ENCODE measurements around the gene PPM1F. TPM values are rescaled to one million over a fixed set of nuclear protein-coding genes. Genes with fewer than 3 reads are reported as not detected.

The PPM1F gene
- total RNA-seq, 1 donor from 2014 or later = 25.1 TPM

DNA sequence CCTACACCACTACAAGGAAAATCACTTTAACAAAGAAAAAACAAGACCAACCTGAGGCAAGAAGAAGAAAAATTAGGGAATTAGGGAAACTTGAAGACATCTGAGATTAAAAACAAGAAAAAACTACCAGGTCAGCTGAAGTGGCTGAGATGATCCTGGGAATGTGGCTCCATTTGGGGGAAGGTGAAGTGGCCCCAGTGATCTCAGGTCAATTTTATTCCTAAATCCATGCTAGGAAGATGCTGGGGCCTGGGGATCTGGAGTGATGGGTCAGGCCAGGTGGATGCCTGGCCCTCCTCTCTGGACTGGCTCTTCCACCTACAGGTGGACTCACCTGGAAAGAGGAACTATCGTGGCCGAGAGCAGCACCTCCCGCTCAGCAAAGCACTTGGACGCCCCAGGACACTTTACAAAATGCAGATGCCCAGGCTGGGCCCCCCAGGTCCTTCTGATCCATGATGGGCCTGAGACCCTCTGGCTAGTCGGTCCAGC lies 23.3 kb upstream of the PPM1F start:
- H3K4me3 ChIP-seq (ENCODE audit: low read depth, low read length) = no peak overlapping the region
- TF ChIP-seq, protein P1, sequence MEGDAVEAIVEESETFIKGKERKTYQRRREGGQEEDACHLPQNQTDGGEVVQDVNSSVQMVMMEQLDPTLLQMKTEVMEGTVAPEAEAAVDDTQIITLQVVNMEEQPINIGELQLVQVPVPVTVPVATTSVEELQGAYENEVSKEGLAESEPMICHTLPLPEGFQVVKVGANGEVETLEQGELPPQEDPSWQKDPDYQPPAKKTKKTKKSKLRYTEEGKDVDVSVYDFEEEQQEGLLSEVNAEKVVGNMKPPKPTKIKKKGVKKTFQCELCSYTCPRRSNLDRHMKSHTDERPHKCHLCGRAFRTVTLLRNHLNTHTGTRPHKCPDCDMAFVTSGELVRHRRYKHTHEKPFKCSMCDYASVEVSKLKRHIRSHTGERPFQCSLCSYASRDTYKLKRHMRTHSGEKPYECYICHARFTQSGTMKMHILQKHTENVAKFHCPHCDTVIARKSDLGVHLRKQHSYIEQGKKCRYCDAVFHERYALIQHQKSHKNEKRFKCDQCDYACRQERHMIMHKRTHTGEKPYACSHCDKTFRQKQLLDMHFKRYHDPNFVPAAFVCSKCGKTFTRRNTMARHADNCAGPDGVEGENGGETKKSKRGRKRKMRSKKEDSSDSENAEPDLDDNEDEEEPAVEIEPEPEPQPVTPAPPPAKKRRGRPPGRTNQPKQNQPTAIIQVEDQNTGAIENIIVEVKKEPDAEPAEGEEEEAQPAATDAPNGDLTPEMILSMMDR (conservative IDR thresholded peaks at IDR 0.05; ENCODE audit: low read depth, low read length) = no peak
- DNase-seq (ENCODE audit: low read depth) = no peak

DNA sequence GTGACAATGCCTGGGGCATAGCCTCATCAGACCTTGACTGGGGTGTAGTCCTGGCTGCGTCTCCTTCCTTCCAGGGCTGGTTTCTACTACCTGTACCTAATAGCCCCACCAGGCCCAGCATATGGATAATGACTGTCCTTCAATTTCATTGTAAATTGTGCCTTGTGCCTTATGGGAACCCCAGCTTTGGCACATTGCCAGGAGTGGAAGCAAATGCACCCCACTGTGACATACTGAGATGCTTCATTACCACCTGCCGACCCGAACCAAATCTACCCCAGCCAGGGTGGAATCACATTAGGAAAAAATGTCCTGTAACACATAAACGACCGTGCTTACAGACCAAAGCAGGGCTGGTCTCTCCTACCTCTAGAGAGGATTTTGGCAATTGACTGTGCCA lies 22.6 kb upstream of the PPM1F start:
- H3K4me3 ChIP-seq (ENCODE audit: low read depth, low read length) = no peak overlapping the region
- no peak for DNase-seq (ENCODE audit: low read depth)
- TF ChIP-seq, protein P1 (conservative IDR thresholded peaks at IDR 0.05; ENCODE audit: low read depth, low read length) = no peak

DNA sequence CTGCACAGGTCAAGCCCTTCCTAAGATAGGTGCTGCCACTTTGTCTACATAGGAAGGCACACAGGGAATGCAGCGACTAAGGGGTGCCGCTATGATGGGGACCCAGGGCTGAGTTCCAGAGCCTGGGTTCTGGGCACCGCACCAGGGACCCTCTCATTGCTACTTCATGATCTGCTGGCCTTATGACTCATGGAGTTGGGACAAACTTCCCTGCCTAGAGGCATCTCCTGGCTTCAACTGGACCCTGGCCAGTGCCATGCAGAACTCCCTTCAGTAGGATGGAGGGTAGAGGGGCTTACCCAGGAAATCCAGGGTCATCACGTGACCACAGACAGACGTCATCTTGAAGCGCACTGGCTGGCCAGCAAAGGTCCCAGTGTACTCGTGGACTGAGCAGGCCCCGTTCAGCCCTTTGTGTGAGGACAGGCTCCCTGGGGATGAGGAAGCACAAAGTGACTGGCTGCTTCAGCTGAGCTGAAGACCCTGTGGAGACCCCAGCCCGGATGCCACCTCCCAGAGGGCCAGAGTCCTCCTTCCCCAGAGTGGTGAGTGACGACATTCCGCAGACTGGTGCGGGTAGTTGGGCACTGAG lies 21.5 kb upstream of the PPM1F start:
- TF ChIP-seq, protein P1 (conservative IDR thresholded peaks at IDR 0.05; ENCODE audit: low read depth, low read length) = no peak
- H3K4me3 ChIP-seq (ENCODE audit: low read depth, low read length) = no peak overlapping the region
- no peak for DNase-seq (ENCODE audit: low read depth)

DNA sequence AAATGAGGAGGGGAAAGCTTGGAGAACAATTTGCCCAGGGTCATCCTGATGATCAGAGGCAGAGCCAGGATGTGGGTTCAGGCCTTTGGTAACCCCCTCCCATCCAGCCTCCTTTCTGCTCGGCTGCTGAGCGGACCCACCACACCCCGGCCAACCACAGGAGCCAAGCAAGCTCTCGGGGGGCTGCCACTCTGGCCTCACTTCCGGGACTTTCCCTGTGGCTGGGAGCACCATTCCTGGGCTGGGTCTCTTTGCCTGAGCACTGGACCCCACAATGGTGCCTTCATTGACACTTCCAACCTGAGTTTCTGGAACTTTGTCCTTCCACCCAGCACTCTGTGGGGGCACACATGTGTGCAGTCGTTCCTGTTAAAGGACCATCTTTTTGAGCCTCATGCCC lies 20.2 kb upstream of the PPM1F start:
- TF ChIP-seq, protein P1 (conservative IDR thresholded peaks at IDR 0.05; ENCODE audit: low read depth, low read length) = no peak
- no peak overlapping the region for H3K4me3 ChIP-seq (ENCODE audit: low read depth, low read length)
- DNase-seq (ENCODE audit: low read depth) = no peak

DNA sequence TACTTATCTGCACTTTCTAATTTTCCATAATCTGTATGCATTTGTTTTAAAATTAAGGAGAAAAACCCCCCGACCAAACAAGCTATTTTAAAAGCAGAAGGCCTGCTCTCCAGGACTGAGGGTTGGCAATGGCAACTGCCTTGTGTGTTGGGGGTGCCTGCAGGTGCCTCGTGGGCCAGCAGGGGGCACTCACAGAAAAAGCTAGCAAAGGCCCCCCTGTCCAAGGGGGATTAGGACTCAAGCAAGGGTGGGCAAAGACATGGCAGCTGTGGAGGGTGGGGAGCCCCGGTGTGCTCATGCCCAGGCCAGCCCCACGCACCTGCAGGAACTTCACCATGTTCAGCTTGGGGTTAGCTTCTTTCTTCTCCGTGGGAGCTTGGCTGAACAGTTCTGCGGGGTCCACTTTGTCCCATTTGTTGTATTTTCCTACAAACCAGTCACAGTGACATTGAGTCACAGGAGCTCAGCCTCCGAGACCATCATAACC lies 19.7 kb upstream of the PPM1F start:
- DNase-seq (ENCODE audit: low read depth) = no peak
- TF ChIP-seq, protein P1 (conservative IDR thresholded peaks at IDR 0.05; ENCODE audit: low read depth, low read length) = peak; percentile 87

DNA sequence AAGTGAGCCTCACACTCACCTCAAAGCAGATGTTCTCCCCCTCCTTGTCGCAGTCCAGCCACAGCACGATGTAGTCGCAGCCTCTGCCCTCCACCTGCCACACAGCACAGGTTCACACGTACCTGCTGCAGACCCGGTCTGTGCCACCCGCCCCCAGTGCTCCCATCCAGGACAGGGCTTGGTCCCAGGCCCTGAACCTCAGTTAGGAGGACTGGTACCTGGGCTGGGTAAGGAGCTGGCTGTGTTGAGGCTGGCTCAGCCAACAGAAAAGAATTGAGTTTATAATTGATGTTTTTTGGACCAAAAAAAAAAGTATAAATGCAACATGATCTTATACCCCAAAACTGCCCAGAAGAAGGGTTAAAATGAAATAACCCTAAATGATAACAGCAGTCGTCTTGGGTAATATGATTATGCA lies 19.2 kb upstream of the PPM1F start:
- TF ChIP-seq, protein P1 (conservative IDR thresholded peaks at IDR 0.05; ENCODE audit: low read depth, low read length) = no peak
- H3K4me3 ChIP-seq (ENCODE audit: low read depth, low read length) = no peak overlapping the region
- DNase-seq (ENCODE audit: low read depth) = no peak

More for the DNA sequence above, 19.7 kb upstream of the PPM1F start:
- H3K4me3 ChIP-seq (ENCODE audit: low read depth, low read length) = no peak overlapping the region
